ENCODE measurements around the gene NTSR1. TPM values are rescaled to one million over a fixed set of nuclear protein-coding genes. Genes with fewer than 3 reads are reported as not detected.

Gene NTSR1
- not detected for total RNA-seq
- long read RNA-seq: 0 reads

DNA sequence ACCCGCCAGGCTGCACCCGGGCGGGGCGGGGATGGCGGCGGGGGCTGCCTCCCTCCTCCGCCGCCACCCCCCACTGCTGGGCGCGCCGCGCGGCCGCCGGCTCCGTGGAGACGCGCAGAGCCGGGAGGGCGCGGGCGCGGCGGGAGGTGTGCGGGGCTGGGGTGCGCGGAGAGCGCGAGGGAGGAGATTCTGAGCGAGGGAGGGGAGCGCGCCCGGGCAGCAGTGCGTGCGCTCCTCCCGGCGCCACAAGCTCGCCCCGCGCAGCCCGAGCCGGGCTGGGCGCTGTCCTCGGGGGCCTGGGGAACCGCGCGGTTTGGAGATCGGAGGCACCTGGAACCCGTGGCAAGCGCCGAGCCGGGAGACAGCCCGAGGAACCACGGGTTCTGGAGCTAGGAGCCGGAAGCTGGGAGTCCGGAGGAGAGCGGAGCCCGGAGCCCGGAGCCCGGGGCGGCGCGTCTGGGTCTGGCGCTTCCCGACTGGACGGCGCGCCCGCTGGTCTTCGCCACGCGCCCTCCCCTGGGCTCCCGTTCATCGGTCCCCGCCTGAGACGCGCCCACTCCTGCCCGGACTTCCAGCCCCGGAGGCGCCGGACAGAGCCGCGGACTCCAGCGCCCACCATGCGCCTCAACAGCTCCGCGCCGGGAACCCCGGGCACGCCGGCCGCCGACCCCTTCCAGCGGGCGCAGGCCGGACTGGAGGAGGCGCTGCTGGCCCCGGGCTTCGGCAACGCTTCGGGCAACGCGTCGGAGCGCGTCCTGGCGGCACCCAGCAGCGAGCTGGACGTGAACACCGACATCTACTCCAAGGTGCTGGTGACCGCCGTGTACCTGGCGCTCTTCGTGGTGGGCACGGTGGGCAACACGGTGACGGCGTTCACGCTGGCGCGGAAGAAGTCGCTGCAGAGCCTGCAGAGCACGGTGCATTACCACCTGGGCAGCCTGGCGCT lies at the start of gene NTSR1:
Gene NTSR1 (plus strand): TSS at position 246 of the 946 bp plus-strand sequence. CDS start 372 bp downstream, at position 618.
- ATAC-seq (ENCODE audit: poor library complexity) (no peak), DNase-seq (peak; percentile 32)
- intact Hi-C loops (cut with DNase I): no loop called here

DNA sequence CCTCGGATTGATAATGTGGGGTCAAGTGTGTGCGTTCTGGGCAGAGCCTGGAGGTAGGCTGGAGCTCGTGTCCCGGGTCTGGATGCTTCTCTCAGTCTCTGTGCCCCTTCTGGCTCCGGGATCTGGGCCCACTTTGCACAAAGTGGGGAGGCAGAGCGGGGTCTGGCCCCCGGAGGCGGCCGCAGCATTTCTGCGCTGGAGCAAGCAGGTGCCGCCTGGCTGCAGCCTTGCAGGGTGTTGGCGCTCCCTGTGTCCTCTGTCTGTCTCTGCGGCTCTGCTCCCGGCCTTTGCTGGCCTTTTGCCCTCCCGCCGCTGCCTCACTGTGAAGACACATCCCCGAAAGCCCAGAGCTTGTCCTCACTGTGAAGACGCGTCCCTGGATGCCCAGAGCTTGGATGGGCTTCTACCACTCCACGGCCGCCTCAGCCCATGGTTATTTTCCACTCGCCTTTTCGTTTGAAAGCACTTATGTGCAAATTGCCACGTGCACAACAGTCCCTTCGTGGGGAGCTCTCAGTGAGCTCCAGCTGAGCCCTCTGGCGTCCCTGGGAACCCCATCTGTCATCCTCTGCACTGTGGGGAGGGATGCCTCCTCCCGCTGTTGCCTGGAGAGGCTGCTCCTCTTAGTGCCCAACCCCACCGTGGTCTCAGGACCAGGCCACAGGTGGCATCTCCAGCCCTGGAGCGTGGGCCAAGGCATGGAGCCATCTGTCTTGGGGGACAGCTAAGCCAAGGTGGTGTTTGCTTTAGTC lies 49.0 kb upstream of the NTSR1 start:
- ATAC-seq (ENCODE audit: poor library complexity) (no peak), DNase-seq (no peak)
- intact Hi-C loops (cut with DNase I): no loop called here

DNA sequence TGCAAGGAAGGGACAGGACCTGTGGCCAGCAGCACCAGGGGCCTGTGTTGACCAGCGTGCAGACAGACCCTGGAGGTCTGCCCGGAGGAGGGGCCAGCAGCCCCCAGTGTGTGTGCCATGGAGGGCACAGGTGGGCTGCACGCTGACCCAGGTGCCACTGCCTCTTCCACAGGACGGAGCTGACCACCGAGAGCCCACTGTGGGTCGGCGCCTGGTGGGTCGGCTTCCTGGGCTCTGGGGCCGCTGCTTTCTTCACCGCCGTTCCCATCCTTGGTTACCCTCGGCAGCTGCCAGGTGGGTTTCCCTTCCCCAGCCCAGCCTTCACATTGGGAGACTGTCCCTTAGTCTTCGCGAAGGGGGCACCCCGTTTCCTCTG lies 48.4 kb upstream of the NTSR1 start:
- intact Hi-C loops (cut with DNase I): no loop called here

DNA sequence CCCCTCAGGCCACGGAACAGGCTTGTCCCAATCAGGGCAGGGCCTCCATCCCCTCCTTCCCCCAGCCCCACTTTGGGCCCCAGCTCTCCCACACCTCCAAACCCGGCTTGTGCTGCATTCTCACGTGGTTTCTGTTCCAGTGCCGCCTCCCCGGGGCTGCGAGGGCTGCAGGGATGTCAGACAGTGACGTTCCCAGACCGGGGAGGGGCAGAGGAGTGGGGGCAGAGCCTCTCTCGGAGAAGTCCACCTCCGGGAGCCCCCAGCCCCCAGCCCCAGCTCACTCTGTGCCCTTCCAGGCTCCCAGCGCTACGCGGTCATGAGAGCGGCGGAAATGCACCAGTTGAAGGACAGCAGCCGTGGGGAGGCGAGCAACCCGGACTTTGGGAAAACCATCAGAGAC lies 47.9 kb upstream of the NTSR1 start:
- ATAC-seq (ENCODE audit: poor library complexity) (no peak), DNase-seq (no peak)
- intact Hi-C loops (cut with DNase I): no loop called here

More for the DNA sequence above, 48.4 kb upstream of the NTSR1 start:
- DNase-seq (no peak), ATAC-seq (ENCODE audit: poor library complexity) (no peak)

DNA sequence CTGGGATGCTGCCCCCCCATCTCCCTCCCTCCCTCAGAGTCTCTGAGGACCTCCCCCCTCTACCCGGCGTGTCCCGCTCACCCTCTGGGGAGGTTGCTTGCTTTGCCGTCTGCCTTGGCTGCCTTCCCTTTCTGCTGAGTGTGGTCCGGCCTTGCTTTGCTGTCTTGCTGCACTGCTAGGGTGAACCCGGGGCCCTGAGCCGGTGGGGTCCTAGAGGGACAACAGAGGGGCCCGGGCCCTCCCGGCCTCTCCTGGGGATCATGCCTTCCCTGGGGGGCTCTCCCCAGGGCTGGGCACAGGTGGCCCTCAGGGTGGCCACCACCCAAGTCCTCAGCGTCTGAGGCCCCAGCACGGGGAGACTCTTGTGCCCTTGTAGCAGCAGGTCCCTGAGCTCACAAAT lies 47.0 kb upstream of the NTSR1 start:
- intact Hi-C loops (cut with DNase I): no loop called here
- ATAC-seq (ENCODE audit: poor library complexity): no peak
- DNase-seq: no peak

DNA sequence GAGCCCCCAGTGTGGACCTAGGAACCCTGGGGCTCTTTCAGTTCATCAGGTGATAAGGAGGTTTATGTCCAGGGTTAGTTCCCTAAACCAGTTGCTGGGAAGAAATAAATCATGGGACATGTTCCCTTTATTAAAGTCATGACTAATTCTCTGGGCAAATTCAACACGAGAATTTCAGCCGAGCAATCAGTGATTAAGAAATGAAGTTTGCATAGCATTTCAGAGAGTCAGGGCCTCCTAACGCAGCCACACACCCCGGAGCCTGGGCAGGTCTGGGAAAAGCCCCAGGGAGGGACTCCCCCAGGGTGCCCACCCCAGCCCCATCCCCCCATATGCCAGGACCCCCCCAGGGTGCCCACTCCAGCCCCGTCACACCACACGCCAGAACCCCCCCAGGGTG lies 46.2 kb upstream of the NTSR1 start:
- ATAC-seq (ENCODE audit: poor library complexity) (no peak), DNase-seq (no peak)
- intact Hi-C loops (cut with DNase I): no loop called here

DNA sequence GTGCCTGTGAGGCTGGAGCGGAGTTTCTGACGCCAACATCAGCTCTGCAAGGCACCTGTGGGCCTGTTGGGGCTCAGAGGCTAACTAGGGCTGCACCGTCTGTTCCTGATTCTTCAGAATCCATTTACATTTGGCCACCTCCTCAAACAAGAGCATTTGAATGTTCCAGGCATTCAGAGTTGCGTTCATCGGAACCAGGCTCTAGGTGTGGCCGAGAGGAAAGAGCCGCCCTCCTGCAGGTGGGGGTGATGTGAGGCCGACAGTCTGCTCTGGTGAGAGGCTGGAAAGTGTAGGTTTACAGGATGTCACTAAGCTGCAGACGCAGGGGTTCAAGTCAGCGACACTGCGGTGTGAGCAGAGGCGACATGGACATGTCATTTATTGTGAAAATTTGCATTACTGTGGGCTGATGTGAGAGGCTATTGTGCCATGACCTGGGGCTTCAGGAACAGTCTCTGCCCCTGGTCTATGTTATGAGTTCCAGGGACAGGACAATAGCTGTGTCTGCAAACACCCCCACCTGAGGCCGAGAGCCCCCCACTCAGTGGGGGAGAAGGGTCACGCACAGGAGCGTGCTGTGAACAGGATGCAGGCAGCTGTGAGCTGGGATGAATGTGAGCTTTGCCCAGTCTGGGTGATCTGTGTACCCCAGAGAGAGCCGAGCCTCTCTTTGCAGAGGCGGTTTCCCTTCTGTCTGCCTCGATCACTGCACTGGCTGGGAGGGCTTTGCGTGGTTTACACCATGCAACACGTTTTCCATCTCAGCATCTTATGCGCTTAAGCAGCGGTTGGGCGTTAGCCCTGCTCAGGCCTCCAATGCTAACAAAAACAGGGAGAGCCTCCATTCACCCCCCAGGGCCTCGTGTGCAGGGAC lies 45.3 kb upstream of the NTSR1 start:
- intact Hi-C loops (cut with DNase I): no loop called here
- ATAC-seq (ENCODE audit: poor library complexity) (no peak), DNase-seq (no peak)

DNA sequence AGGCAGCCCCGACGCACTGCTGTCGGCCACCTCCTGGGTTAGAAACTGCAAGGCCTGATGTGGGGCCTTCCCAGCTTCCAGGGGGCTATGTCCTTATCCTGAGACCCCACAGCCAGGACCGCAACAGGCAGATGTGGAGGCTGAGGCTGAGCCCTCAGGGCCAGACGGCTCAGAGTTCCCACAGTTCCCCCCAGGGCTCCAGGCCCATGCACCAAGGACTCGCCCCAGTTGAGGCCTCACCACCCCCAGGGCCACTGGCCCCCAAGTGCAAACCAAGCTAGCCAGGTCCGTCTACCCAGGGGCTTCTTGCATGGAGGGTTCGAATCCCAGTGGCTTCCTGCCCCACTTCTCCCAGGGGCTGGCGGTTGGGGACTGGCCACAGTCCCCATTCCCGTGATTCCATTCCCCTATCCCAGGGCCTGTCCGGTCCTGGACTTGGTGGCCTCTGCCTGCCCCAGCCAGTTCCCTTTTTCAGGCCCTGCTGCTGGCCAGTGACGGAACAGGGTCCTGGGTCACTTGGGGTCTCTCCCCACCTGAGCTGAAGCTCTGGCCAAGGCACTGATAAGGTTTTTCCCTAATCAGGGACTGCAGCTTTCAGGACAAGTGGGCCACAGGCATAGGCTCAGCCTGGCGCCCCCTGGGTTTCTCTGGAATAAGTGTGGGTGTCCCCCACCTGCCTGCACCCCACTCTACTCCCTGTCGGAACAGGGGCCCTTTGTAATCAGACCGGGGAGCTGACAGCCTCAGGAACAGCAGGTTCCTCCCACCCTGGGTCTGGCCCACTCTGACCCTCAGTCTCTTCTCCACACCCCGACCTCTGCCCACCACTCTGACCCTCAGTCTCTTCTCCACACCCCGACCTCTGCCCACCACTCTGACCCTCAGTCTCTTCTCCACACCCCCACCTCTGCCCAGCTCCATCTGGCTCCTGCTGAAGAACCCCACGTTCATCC lies 44.3 kb upstream of the NTSR1 start:
- no peak for ATAC-seq (ENCODE audit: poor library complexity)
- intact Hi-C loops (cut with DNase I): no loop called here
- DNase-seq: no peak

DNA sequence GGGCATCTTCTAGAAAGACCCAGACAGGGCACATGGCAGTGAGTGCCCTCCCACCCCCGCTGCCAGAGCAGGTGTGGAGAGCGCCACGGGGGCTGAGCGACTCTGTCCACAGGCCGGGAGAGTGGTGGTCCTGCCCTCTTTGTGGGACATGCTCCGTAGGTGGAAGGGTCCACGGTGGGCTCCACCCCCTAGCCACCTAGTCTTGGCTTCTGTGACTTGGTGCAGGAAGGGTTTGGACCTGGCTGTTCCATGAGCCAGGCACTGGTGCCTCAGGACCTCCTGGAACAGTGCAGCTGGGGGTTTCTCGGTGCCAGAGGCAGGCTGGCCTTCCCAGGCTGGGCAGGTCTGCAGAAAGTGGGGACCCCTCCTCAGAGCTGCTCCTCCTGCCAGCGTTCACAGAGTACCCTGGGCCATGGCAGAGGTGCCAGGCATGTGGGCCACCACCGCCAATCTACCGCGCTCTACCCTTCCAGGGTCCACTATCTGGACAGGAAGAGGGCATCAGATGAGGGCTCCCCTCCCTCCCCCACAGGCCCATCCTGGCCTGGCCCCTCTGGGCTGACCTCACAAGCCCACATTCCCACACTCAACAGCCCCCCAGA lies 43.4 kb upstream of the NTSR1 start:
- ATAC-seq (ENCODE audit: poor library complexity): no peak
- intact Hi-C loops (cut with DNase I): no loop called here
- no peak for DNase-seq

DNA sequence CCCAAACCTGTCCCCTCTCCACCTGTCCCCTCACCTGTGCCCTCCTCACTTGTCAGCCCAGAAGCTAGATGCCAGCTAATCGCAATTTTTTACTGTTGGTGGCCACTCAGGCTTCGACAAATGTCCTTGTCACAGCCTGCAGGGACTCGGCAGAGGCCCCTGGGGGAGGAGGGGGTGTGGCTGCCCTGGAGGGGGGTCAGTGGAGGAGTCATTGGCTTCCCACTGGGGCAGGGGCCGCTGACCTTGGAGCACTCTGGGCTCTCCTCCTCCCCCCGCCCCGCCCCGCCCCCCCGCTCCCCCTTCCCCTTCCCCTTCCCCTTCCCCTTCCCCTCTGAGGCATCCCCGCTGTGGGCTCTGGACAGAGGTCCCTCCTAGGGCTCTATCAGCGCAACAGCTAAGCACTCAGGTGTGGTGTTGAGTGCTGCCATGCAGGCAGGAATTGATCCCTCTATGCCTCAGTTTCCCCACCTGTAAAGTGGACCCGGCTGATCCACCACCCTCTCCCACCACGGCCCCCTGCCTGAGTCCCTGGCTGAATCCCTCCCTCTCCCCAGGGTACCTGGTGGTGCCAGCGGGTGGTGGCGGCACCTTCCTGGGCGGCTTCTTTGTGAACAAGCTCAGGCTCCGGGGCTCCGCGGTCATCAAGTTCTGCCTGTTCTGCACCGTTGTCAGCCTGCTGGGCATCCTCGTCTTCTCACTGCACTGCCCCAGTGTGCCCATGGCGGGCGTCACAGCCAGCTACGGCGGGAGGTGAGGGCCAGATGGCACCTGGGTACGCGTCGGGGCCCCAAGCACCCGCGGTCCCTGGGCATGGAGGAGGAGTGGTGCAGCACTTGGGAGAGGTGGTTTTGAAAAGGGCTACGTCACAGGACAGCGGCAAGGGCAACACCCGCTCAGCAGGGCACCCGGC lies 42.6 kb upstream of the NTSR1 start:
- no peak for ATAC-seq (ENCODE audit: poor library complexity)
- DNase-seq: no peak
- intact Hi-C loops (cut with DNase I): no loop called here

DNA sequence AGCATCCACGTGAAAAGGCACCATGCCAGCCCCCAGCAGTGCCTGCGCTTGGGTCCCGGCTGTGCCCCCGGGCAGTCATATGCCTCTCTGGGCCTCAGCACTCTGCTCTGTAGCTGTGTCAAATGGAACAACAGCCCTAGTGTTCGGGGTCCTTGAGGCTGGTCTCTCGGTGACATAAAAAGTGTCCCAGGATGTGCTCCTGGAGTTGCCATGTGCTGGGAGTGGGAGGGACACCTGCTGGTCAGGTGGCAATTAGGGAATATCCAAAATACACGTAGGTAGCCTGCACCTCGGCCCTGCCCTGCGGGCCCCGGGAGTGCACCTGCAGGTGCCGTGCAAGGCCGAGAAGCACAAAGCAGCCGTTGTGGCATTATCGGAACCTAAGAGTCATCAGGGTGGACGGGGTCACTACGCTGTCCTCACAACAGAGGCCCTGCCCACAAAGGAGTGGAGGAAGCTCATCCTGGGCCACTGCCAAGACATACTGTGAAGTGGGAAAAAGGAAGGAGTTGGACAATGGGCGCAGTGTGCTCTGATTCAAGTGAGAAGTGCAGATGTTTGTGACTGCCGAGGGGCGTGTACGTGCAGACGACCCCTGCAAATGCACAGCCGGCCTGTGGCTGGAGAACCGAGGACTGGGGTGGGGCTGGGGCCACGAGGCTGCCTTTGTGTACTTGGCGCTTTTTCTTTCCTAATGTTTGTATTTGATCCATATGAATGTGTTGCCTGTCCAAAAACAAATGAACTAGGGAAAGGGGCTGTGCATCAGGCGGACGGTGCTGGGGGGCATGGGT lies 41.7 kb upstream of the NTSR1 start:
- peak; percentile 55 for ATAC-seq (ENCODE audit: poor library complexity)
- intact Hi-C loops (cut with DNase I): no loop called here

DNA sequence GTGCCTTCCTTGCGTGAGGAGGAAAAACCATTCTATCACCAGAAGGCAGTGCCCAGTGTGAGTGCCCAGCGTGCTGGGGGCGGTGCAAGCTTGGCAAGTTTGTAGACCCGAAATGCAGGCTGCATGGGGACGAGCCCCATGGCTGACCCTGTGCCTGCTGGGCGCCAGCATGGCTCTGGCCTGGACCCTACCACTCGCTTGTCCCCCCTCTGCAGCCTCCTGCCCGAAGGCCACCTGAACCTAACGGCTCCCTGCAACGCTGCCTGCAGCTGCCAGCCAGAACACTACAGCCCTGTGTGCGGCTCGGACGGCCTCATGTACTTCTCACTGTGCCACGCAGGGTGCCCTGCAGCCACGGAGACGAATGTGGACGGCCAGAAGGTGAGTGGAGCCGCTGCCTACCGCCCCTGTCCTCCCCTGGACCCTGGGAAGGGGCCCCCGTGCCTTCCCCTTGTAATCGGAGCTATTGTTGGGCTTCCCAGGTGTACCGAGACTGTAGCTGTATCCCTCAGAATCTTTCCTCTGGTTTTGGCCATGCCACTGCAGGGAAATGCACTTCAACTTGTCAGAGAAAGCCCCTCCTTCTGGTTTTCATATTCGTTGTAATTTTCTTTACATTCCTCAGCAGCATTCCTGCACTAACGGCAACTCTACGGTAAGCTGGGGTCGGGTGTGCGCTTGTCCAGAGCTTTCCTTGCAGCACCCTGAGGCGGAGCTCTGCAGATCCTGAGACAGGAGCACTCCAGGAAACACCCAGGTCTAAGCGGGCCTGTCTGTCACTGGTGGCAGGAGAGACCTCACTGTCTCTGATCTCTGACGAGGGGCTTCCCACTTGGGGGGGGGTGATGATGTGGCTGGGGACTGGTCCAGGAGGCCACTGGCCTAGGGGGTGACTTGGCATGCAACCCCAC lies 40.9 kb upstream of the NTSR1 start:
- DNase-seq (no peak), ATAC-seq (ENCODE audit: poor library complexity) (no peak)
- intact Hi-C loops (cut with DNase I): loop anchor here (2.0 kb wide), 1 partner anchor 123 kb away; no protein-coding TSS in a partner anchor

More for the DNA sequence above, 41.7 kb upstream of the NTSR1 start:
- peak; percentile 70 for DNase-seq

DNA sequence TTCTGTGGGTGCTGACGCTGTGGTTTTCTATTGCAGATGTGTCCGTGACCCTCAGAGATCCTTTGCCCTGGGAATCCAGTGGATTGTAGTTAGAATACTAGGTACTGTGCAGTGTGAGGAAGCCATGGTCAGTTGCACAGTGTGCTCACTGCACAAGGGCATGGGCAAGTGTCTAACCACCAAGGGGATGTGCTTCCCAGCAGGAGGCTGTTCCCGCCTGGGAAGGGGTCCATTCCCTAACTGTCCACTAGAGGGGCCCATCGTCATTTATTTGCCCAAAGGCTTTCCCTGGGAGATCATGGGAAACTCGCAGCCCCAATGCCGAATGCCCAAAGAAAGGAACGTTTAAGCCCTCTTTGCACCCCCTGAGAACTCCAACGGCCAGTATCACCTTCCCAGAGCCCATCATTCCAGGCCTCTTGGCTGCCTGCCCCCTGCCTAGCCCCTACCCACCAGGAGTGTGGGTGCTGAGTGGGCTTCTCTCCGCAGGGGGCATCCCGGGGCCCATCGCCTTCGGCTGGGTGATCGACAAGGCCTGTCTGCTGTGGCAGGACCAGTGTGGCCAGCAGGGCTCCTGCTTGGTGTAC lies 40.1 kb upstream of the NTSR1 start:
- DNase-seq: peak; percentile 66
- ATAC-seq (ENCODE audit: poor library complexity): peak; percentile 79
- intact Hi-C loops (cut with DNase I): loop anchor here (2.0 kb wide), 1 partner anchor 122 kb away; no protein-coding TSS in a partner anchor

DNA sequence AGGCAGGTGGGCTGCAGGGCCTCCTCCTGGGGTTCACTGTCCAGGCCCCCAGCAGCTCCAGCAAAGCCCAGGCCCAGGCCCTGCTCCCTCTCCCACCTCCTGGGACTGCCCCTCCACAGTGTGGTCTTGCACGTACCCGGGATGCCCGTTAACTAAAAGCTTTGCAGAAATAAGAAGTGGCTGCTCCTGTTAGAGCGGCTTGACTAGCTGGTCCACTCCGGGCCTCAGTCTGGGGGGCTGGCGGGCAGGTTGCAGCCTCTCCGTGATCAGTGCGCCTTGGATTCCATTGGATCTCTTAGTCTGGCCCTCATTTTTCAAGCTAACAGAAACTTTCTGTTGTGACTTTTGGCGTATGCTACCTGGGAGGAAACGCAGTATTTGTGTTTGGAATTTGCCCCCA lies 39.4 kb upstream of the NTSR1 start:
- intact Hi-C loops (cut with DNase I): loop anchor here (2.0 kb wide), 1 partner anchor 122 kb away; no protein-coding TSS in a partner anchor
- DNase-seq (no peak), ATAC-seq (ENCODE audit: poor library complexity) (no peak)

All from Right ventricle myocardium superior (tissue), 1 donor.